Gastrocnemius medialis (tissue), 4 donors: ENCODE data around the gene GAB2.

Experiments
- POLR2A ChIP-seq, 2 donors: fragments of 450-650 bp; IDR thresholded peaks; one replicate each; pipeline ENCODE4 v1.6.1; 2017; ENCODE audit warnings: antibody characterized with exemption in 2 of 2, mild to moderate bottlenecking in 2 of 2, moderate library complexity in 2 of 2
- TF ChIP-seq, protein P1 (sequence below), 5 experiments: fragments of 450-650 bp in 3 of 5; fragments of 200-600 bp in 2 of 5; sonication (generic) in 2 of 5; IDR thresholded peaks in 4 of 5; conservative IDR thresholded peaks in 1 of 5; 1 replicate in 4 of 5; 2 replicates in 1 of 5; pipeline ENCODE4 v1.5.1; 2016 to 2019; ENCODE audit warnings: antibody characterized with exemption in 5 of 5, mild to moderate bottlenecking in 3 of 5, moderate library complexity in 3 of 5

DNA sequence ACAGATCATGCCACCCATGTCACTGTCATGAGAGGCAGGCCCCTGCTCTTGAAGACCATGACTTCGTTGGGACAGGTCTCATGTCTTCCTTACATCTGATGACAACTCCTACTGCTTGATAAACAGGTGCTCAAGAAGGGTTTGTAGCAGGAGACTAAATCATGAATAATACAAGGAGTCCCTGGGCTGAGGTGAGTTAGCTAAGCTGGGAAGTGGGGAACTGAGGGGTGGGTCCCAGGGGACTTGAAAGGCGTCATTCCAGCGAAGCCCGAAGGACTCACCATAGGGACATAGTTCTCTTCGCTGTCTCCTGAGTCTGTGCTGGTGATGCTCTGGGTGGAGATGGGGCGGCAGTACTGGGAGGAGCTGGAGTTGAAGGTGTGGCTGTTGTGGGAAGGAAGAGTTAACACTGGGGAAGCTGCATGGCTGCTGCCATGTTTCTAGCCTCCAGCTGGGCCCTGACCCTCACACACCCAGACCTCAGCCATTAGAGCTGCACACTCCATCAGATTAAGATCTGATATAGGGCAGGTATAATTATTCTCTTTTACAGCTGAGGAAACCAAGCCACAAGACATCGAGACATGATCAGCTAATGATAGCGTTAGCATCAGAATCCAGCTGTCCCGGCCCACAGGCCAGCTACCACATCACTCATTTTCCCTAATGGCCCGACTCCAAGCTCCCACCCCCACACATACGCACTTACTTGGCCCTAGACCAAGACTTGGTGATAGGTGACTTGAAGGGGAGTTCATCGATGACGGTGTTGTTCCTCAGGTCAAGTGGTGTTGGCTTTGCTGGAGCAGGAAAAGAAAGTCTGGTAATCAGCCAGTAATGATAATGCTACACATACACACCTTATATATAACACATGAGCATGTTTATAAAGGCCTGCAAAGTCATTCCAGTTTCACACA is 196.0 kb downstream of the GAB2 start:
- TF ChIP-seq, protein P1, sequence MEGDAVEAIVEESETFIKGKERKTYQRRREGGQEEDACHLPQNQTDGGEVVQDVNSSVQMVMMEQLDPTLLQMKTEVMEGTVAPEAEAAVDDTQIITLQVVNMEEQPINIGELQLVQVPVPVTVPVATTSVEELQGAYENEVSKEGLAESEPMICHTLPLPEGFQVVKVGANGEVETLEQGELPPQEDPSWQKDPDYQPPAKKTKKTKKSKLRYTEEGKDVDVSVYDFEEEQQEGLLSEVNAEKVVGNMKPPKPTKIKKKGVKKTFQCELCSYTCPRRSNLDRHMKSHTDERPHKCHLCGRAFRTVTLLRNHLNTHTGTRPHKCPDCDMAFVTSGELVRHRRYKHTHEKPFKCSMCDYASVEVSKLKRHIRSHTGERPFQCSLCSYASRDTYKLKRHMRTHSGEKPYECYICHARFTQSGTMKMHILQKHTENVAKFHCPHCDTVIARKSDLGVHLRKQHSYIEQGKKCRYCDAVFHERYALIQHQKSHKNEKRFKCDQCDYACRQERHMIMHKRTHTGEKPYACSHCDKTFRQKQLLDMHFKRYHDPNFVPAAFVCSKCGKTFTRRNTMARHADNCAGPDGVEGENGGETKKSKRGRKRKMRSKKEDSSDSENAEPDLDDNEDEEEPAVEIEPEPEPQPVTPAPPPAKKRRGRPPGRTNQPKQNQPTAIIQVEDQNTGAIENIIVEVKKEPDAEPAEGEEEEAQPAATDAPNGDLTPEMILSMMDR (IDR thresholded peaks at IDR 0.05 in 4 of 5, conservative IDR thresholded peaks at IDR 0.05 in 1 of 5) = no peak
- no peak for TF ChIP-seq POLR2A (IDR thresholded peaks at IDR 0.05)
